HL-60 (cell line): Measurements from ENCODE around the gene SEC14L5.

ENCODE experiments used
- DNase-seq, 2 experiments: peaks; one replicate each; pipeline ENCODE4 v3.0.0-alpha.2; 2010 to 2020; ENCODE audit warnings: low read depth in 1 of 2, low spot score in 1 of 2
- H3K27ac ChIP-seq: fragments of 250-450 bp; sonication (Bioruptor Pico); replicated peaks from 2 replicates; pipeline ENCODE4 v1.5.1; 2020; ENCODE audit warnings: mild to moderate bottlenecking, moderate library complexity
- H3K27me3 ChIP-seq: fragments of 250-450 bp; sonication (Bioruptor Pico); 2 replicates; pipeline ENCODE4 v1.5.1; 2021; ENCODE audit warnings: mild to moderate bottlenecking, moderate library complexity; ENCODE audit not compliant: insufficient read depth, poor library complexity, severe bottlenecking
- H3K4me3 ChIP-seq: replicated peaks from 2 replicates; pipeline ENCODE4 v1.5.1; 2011; ENCODE audit warnings: mild to moderate bottlenecking, control low read depth, low read length; ENCODE audit not compliant: insufficient read depth
- CTCF ChIP-seq: IDR thresholded peaks from one replicate; pipeline ENCODE4 v1.5.1; 2011; ENCODE audit warnings: low read length, control low read depth, inconsistent platforms; ENCODE audit not compliant: insufficient read depth
- GABPA ChIP-seq: IDR thresholded peaks from 2 replicates; pipeline ENCODE4 v1.6.1; 2012; ENCODE audit warnings: low read depth
- POLR2AphosphoS5 ChIP-seq: IDR thresholded peaks from 2 replicates; pipeline ENCODE4 v1.6.1; 2012; ENCODE audit warnings: low read depth
- REST ChIP-seq: IDR thresholded peaks from 2 replicates; pipeline ENCODE4 v1.6.1; 2012; ENCODE audit warnings: low read depth; ENCODE audit not compliant: insufficient replicate concordance
- SPI1 ChIP-seq: IDR thresholded peaks from 2 replicates; pipeline ENCODE4 v1.6.1; 2012; ENCODE audit warnings: low read depth, mild to moderate bottlenecking, borderline replicate concordance

SEC14L5 gene

DNA sequence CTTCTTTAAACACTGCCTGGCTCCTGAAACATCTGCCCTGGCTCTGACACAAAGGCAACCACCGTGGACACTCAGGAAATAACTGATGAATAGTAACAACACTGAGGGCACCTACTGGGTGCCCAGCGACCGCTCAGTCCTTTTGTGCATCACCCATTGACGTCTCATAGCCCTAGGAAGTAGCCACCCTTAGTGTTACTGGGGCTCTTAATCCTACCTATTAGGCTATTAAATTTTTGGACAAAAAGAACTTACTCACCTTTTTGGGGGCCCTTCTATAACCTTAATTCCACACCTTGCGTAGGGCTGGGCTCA lies 32.9 kb upstream of the SEC14L5 start:
- Histone ChIP-seq H3K27ac (no peak overlapping the region), H3K27me3 (no peaks in the 10 kb centered on the region), H3K4me3 (no peak overlapping the region)
- DNase-seq = no peak
- TF ChIP-seq POLR2AphosphoS5 = no peak
- TF ChIP-seq REST = no peak
- no peak for TF ChIP-seq GABPA
- TF ChIP-seq SPI1 = no peak
- TF ChIP-seq CTCF = no peak

GRCh38 chr16:4925791-4926190 lies 32.3 kb upstream of the SEC14L5 start:
- no peak for DNase-seq
- Histone ChIP-seq H3K27ac (no peak overlapping the region), H3K27me3 (no peaks in the 10 kb centered on the region), H3K4me3 (no peak overlapping the region)
- no peak for TF ChIP-seq GABPA
- no peak for TF ChIP-seq REST
- no peak for TF ChIP-seq CTCF
- no peak for TF ChIP-seq POLR2AphosphoS5
- no peak for TF ChIP-seq SPI1

DNA sequence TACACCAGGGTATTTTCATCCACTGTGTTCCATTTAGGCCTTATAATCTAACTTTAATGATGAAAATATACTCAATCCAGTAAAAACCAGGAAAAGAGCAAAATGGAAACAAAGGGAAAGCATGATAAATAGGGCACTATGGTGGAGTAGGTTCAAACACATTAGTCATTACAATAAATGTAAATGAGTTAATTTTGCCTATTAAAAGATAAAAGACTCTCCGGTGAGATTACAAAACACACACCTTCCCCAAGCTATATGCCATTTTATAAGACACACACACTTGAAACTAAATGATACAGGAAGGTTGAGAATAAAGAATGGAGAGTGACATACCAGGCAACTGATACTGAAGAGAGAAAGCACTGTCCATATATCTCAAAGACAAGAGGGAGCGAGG lies 31.2 kb upstream of the SEC14L5 start:
- no peaks in the 10 kb centered on the region for H3K27me3 ChIP-seq
- no peak overlapping the region for H3K27ac ChIP-seq
- TF ChIP-seq CTCF (no peak), POLR2AphosphoS5 (no peak), GABPA (no peak), REST (no peak), SPI1 (no peak)

More for the DNA sequence above, 31.2 kb upstream of the SEC14L5 start:
- H3K4me3 ChIP-seq = no peak overlapping the region
- DNase-seq = no peak
